GM10248 (cell line): ENCODE measurements around the gene YOD1.

ENCODE experiments used
- CTCF ChIA-PET: fragments of 300-600 bp; sonication (Branson Sonifier 250); formaldehyde crosslinking; extraction: SDS; loops from one replicate; lab custom pipeline; 2021; ENCODE audit warnings: antibody characterized with exemption; lab: Yijun Ruan, JAX
- POLR2A ChIA-PET: fragments of 350-650 bp; sonication (Branson Sonifier 250); formaldehyde crosslinking; extraction: SDS; loops from one replicate; lab custom pipeline; 2020; ENCODE audit warnings: antibody characterized with exemption; lab: Yijun Ruan, JAX
- DNase-seq: peaks from one replicate; pipeline ENCODE4 v3.0.0; 2012; ENCODE audit errors: extremely low spot score
- CTCF ChIP-seq: IDR thresholded peaks from 2 replicates; pipeline ENCODE4 v1.5.1; 2012; ENCODE audit warnings: mild to moderate bottlenecking, low read depth; ENCODE audit errors: extremely low read depth, missing control alignments, control extremely low read depth

Gene YOD1

GRCh38 chr1:207088701-207089626 is 38.0 kb upstream of the YOD1 start, which contains the start of gene C4BPB:
C4BPB (plus strand) TSS chr1:207088860; CDS start chr1:207089532, 672 bp downstream.
- CTCF ChIA-PET, result interaction anchor here (0.6 to 2.9 kb wide), 7 partner anchors 9 to 410 kb away, joined by 3 to 12 read pairs (median 3); no protein-coding TSS in a partner anchor
- POLR2A ChIA-PET, result no interaction called here
- DNase-seq, result no peak
- no peak for TF ChIP-seq CTCF

- DNase-seq, result no peak
- no peak for TF ChIP-seq CTCF
- ChIA-PET POLR2A (no interaction called here), CTCF (interaction anchor here (2.5 to 2.9 kb wide), 3 partner anchors 9 to 411 kb away, joined by 7 to 12 read pairs (median 11); no protein-coding TSS in a partner anchor)
Measured at GRCh38 chr1:207088161-207088560, 37.2 kb upstream of the YOD1 start.

- DNase-seq, result no peak
- no peak for TF ChIP-seq CTCF
- POLR2A ChIA-PET, result no interaction called here
- CTCF ChIA-PET, result interaction anchor here (3.2 to 8.3 kb wide), 2 partner anchors 15 to 320 kb away, joined by 18 to 73 read pairs; no protein-coding TSS in a partner anchor
Measured at GRCh38 chr1:207085887-207086286, 34.9 kb upstream of the YOD1 start.

GRCh38 chr1:207084701-207085180 is 33.7 kb upstream of the YOD1 start:
- peak; percentile 65 for DNase-seq
- POLR2A ChIA-PET, result no interaction called here
- peak; percentile 66 for TF ChIP-seq CTCF
- CTCF ChIA-PET, result interaction anchor here (0.6 to 8.3 kb wide), 29 partner anchors 10 to 633 kb away, joined by 3 to 73 read pairs (median 5); partner anchors contain the start of gene PFKFB2

GRCh38 chr1:207084232-207084631 is 33.2 kb upstream of the YOD1 start:
- TF ChIP-seq CTCF, result no peak
- CTCF ChIA-PET, result interaction anchor here (0.6 to 8.3 kb wide), 29 partner anchors 10 to 634 kb away, joined by 3 to 73 read pairs (median 5); partner anchors contain the start of gene PFKFB2
- DNase-seq, result no peak
- POLR2A ChIA-PET, result no interaction called here

GRCh38 chr1:207081806-207082205 is 30.8 kb upstream of the YOD1 start:
- POLR2A ChIA-PET, result no interaction called here
- CTCF ChIA-PET, result interaction anchor here (0.6 to 8.3 kb wide), 4 partner anchors 12 to 325 kb away, joined by 3 to 73 read pairs (median 12); no protein-coding TSS in a partner anchor
- no peak for DNase-seq
- TF ChIP-seq CTCF, result no peak
